Activated CD8-positive, alpha-beta T cell treated with anti-CD3 and anti-CD28 coated beads for 36 hours (primary cell): Measurements from ENCODE around the gene RNF10. TPM values are rescaled to one million over a fixed set of nuclear protein-coding genes. Genes with fewer than 3 reads are reported as not detected.

Experiments
- ATAC-seq: fragments of 200-7000 bp; cut with Tn5 transposase; one replicate; pipeline ENCODE4 v1.10.0; 2021; ENCODE audit warnings: mild to moderate bottlenecking, moderate library complexity
- CTCF ChIA-PET: fragments of 350-600 bp; sonication (Branson Sonifier 250); formaldehyde crosslinking; loops from one replicate; lab custom pipeline; 2021; ENCODE audit warnings: antibody characterized with exemption; lab: Charles Lee
- POLR2A ChIA-PET: fragments of 350-600 bp; sonication (Branson Sonifier 250); formaldehyde crosslinking; loops from one replicate; lab custom pipeline; 2021; ENCODE audit warnings: antibody characterized with exemption; lab: Charles Lee
- DNase-seq: peaks from one replicate; pipeline ENCODE4 v3.0.0-alpha.2; 2020
- H3K27ac Mint-ChIP-seq: one replicate; pipeline ENCODE4 v1.8.0; 2021; ENCODE audit warnings: mild to moderate bottlenecking, mixed read lengths
- H3K27me3 Mint-ChIP-seq: one replicate; pipeline ENCODE4 v1.8.0; 2021; ENCODE audit warnings: mixed read lengths
- H3K36me3 Mint-ChIP-seq: one replicate; pipeline ENCODE4 v1.8.0; 2021; ENCODE audit warnings: low read depth, mixed read lengths
- H3K4me1 Mint-ChIP-seq: one replicate; pipeline ENCODE4 v1.8.0; 2021; ENCODE audit warnings: low read depth, mixed read lengths
- H3K4me3 Mint-ChIP-seq: one replicate; pipeline ENCODE4 v1.8.0; 2021; ENCODE audit warnings: mild to moderate bottlenecking, moderate library complexity, mixed read lengths
- H3K9me3 Mint-ChIP-seq: one replicate; pipeline ENCODE4 v1.8.0; 2021; ENCODE audit warnings: mixed read lengths
- CTCF ChIP-seq: fragments of 200-600 bp; IDR thresholded peaks from one replicate; pipeline ENCODE4 v1.8.0; 2022; ENCODE audit warnings: antibody characterized with exemption, mild to moderate bottlenecking
- intact Hi-C: fragments of 100-400 bp; cut with micrococcal nuclease; formaldehyde crosslinking; loops from one replicate; pipeline ENCODE4 v1.10.0; 2022
- total RNA-seq, 2 experiments: library from RNA; stranded (reverse); gene quantifications; one replicate each; pipeline ENCODE4 v1.2.3, GENCODE V29; 2021

RNF10 gene
- total RNA-seq, 2 experiments from 2014 or later: 155 to 159 TPM

GRCh38 chr12:120590741-120591407 is 56.7 kb downstream of the RNF10 start:
- DNase-seq (no peak), ATAC-seq (no peak)
- Mint-ChIP-seq H3K27ac (no peak overlapping the region), H3K4me3 (no peak overlapping the region), H3K27me3 (peaks cover 5% of the 10 kb centered on the region), H3K9me3 (no peaks in the 10 kb centered on the region), H3K36me3 (no peaks in the 10 kb centered on the region), H3K4me1 (no peaks in the 10 kb centered on the region)
- ChIA-PET POLR2A (no interaction called here), CTCF (interaction anchor here (1.4 kb wide), 1 partner anchor 56 kb away, joined by 5 read pairs; no protein-coding TSS in a partner anchor)
- TF ChIP-seq CTCF: no peak
- intact Hi-C loops: no loop called here

- ATAC-seq (no peak), DNase-seq (no peak)
- Mint-ChIP-seq H3K9me3 (no peaks in the 10 kb centered on the region), H3K27me3 (no peaks in the 10 kb centered on the region), H3K4me3 (no peak overlapping the region), H3K36me3 (no peaks in the 10 kb centered on the region), H3K27ac (no peak overlapping the region), H3K4me1 (no peaks in the 10 kb centered on the region)
- ChIA-PET CTCF (interaction anchor here (0.6 to 1.4 kb wide), 3 partner anchors 10 to 517 kb away, joined by 3 to 5 read pairs (median 4); no protein-coding TSS in a partner anchor), POLR2A (no interaction called here)
- intact Hi-C loops: no loop called here
- no peak for TF ChIP-seq CTCF
Measured at GRCh38 chr12:120592121-120593049, 58.2 kb downstream of the RNF10 start.

GRCh38 chr12:120596901-120597300 is 62.7 kb downstream of the RNF10 start:
- Mint-ChIP-seq H3K36me3 (no peaks in the 10 kb centered on the region), H3K27me3 (peaks cover 3% of the 10 kb centered on the region), H3K27ac (no peak overlapping the region), H3K9me3 (no peaks in the 10 kb centered on the region), H3K4me1 (no peaks in the 10 kb centered on the region), H3K4me3 (no peak overlapping the region)
- DNase-seq (no peak), ATAC-seq (no peak)
- ChIA-PET POLR2A (interaction anchor here (1.2 kb wide), 1 partner anchor 12 kb away, joined by 3 read pairs; no protein-coding TSS in a partner anchor), CTCF (no interaction called here)
- intact Hi-C loops: no loop called here
- no peak for TF ChIP-seq CTCF

GRCh38 chr12:120597861-120598260 is 63.7 kb downstream of the RNF10 start:
- Mint-ChIP-seq H3K4me3 (no peak overlapping the region), H3K9me3 (no peaks in the 10 kb centered on the region), H3K36me3 (no peaks in the 10 kb centered on the region), H3K27ac (no peak overlapping the region), H3K27me3 (peaks cover 5% of the 10 kb centered on the region), H3K4me1 (no peaks in the 10 kb centered on the region)
- ChIA-PET POLR2A (interaction anchor here (1.2 kb wide), 1 partner anchor 13 kb away, joined by 3 read pairs; no protein-coding TSS in a partner anchor), CTCF (interaction anchor here (1.4 kb wide), 2 partner anchors 49 to 52 kb away, joined by 3 to 4 read pairs; no protein-coding TSS in a partner anchor)
- no peak for ATAC-seq
- TF ChIP-seq CTCF: no peak
- intact Hi-C loops: no loop called here
- no peak for DNase-seq
